GM18870 (cell line): ENCODE data around the gene PATJ.
"Not testable (repeated sequence)": the region's sequence is repeated elsewhere in the genome, so short reads cannot be mapped to it uniquely, and the experiment has no call there.

ENCODE experiments used
- ATAC-seq: cut with Tn5 transposase; IDR thresholded peaks from one replicate; pipeline ENCODE4 v1.9.1; 2021; ENCODE audit warnings: moderate library complexity; ENCODE audit not compliant: unreplicated experiment

PATJ gene

DNA sequence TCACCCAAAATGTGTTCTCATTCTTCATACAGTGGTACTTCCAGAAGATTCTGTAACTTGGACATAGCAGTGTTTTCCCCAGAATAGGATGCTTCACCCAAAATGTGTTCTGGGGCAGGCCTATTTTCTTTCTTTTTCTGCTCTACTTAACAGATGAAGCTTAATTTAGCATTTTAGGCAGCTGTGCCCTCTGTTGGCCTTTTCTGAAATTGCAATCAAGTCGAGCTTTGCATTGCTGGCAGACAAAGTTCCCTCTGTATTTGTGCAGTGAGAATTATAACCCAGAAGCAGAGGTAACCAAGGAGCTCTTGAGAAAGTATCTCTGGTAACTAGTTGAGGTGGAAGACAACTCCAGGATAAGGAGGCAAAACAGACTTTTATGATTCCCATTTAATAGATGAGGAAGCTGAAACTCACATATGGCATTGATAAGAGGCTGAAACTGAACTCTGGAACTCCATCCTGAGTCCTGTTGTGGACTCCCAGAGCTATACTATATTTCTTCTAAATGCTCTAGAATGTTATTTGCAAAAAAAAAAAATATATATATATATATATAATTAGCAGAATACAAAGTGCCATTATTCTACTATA, 402.1 kb downstream of the PATJ start:
- peak; percentile 50 for ATAC-seq

DNA sequence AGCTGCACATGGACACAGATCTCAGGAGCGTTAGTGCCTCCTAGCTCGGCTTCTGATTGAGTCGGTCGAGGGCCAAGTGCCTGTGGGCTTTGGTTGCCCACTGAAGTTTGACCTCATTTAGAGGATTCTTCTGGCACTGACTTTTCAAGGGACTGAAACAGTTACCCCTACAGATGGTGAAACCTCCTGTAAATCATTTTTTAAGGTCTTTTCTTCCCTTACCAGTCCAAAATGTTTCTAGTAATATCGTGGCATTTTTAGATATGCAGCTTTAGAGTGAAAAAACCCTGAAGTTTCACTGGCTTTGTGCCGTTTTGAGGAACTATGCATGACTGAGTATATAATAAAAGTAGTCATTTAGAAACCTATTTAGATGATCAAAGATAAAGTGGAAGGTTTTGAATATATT, 417.7 kb downstream of the PATJ start:
- no peak for ATAC-seq

DNA sequence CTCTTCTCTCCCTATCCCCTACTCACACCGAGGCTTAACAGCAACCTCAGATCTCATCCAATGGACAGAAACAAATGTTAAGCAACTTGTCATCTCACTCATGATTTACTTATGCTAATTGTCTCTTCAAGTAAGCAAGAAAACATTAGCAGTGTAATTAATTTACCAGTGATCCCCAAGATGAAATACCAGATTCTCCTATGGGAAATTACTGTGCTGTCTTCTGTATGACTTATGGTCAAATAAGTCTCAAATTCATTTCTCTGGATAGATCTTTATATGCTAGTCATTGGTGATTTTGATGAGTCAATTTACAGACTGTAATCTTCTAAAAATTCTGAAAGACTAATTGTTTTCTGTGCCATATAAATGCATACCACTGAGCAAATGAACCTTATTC, 419.4 kb downstream of the PATJ start:
- ATAC-seq = no peak

DNA sequence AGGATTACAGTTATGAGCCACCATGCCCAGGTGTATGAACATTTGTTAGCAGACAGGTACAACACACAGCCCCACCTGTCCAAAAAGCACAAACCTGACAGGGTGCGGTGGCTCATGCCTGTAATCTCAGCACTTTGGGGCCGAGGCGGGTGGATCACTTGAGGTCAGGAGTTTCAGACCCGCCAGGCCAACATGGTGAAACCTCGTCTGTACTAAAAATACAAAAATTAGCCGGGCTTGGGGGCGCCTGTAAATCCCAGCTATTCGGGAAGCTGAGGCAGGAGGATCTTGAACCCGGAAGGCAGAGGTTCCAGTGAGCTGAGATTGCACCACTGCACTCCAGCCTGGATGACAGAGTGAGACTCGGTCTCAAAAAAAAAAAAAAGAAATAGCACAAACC, 428.1 kb downstream of the PATJ start:
- ATAC-seq = not testable (repeated sequence)

DNA sequence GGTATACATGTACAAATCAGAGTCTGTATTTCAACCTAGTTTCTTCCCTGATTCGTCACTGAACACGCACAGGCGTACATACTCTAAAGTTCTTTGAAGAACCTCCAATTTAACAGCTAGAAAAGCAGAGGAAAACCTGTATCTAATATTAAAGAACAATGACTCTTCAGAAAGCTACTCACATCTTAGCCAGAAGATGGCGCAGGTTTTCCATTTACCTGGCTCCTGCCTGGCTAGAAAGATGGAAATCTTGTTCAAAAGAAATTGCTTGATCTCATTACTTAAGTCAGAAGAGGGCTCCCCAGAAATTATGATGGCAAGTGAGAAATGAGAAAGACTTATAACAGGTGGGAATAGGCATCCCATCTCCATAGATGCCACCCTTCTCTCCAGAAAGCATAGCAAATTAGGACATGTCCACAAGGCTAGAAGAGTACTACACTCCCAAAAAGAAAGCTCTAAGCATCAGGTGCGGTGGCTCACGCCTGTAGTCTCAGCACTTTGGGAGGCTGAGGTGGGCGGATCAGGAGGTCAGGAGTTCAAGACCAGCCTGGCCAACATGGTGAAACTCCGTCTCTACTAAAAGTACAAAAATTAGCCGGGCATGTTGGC, 433.4 kb downstream of the PATJ start:
- ATAC-seq = no peak

DNA sequence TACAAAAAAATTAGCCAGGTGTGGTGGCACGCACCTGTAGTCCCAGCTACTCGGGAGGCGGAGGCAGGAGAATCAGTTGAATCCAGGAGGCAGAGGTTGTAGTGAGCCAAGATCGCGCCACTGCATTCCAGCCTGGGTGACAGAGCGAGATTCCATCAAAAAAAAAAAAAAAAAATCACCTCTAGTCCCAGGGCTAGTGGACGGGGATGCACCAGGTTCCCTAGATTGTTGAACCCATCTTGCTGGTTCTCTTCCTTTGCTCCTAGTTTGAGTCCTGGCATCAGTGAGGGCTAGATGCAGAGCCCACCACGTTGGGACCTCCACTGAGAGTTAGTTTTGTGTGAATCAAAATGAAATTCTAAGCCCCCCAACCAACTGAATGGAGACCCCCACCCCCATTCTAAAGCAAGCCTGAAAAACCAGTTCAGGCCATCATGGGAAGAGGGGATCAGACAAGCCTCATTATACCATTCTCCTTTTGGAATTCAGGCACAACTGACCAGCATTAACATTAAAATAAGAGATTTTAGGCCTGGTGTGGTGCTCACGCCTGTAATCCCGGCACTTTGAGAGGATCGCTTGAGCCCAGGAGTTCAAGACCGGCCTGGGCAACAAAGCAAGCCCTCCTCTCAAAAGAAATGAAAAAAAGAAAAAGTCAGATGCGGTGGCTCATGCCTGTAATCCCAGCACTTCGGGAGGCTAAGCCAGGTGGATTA, 434.5 kb downstream of the PATJ start:
- ATAC-seq = no peak

DNA sequence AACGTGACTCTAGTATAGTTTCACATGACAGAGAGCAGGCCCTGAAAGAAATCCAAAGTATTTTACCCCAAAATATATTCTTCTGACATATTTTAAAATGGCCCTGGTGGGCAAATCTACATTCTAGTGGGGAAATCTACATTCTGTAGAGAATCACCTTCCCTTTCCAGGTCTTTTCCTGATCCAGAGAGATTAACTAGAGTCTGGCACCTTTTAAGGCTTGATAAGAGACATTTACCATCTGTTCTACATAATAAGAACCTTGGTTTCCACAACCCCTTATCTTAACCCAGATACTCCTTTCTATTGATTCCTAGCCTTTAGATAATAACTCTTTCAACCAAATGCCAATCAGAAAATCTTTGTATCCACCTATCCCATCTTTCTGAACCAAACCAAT, 435.3 kb downstream of the PATJ start:
- ATAC-seq = no peak

DNA sequence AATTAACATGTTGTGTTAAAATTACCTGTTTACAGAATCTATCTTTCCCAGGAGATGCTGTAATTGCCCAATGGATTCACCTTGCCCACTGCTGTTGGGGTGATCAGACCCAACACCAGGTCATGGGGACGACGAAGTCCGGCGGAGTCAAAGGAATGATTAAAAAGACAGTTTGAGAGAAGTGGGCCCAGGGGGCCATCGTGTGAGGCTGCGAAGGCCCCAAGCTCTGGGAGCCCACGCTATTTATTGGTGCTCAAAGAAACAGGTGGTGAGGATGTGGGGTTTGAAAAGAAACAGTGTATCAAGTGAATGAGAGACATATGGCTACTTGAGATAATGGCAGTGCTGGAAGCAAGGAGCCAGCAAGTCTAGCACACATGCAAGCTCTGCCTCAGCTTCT, 436.1 kb downstream of the PATJ start:
- ATAC-seq = no peak

DNA sequence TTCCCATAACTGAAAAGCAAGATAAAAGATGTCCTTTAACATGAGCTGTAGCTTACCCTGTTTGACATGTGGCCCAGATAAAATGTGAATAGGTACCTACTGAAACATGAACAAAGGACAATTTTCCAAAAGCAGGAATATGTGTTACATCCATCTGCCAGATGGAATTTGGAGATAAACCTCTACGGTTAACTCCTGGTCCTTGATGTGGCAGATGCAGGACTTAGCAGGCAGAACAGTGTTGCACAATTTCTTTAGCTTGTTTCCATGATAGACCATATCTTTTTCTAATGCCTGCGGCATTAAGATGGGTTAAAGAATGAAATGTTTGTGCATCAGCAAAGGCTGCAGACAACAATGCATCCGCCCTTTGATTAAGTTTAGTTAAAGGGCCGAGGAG, 437.8 kb downstream of the PATJ start:
- not testable (repeated sequence) for ATAC-seq

DNA sequence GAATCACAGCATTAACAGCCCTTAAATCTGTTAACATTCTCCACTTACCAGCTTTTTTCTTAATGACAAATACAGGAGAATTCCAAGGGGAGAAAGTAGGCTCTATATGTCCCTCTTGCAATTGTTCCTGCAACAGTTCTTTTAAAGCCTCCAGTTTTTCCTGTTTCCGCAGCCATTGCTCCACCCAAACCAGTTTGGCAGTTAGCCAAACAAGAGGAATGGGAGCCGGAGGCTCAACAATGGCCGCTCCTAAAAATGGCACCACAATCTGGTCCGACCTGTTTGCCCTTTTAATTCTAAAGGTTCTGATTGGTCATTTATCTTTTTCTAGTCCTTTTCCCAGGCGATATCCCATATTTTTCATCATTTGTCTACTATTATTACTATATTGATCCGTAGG, 438.4 kb downstream of the PATJ start:
- no peak for ATAC-seq

DNA sequence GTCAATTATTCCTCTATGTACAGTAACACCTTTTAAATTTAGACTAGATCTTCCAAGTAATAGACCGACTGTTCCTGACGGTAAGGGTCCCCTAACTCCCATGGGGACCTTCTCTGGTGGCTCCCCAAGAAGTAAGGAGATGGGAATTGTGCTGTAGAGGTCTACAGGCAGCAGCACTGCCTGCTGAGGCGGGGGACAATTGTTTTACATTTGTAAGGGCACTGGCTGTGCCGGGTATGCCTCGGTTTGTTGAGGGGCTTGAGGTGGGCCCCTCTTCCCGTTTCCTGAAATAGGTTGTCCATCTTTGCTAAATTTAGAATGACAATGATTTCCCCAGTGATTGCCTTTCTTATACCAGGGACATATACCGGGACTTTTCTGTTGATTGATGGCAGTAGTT, 439.3 kb downstream of the PATJ start:
- ATAC-seq = no peak

DNA sequence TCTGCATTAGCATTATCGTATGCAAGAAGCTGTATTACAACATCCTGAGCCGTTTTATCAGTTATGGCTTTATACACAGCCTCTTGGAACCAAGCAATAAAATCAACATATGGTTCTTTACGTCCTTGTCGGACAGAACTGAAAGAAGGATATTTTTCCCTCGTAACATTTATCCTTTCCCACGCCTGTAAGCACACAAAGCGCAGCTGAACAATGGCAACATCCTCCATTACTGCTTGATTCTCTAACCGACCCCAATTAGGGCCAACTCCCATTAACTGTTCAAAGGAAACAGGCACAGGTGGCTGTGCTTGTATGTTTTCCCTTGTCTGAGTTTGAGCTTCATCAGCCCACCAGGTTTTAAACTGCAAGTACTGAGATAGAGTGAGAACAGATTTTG, 439.9 kb downstream of the PATJ start:
- not testable (repeated sequence) for ATAC-seq

DNA sequence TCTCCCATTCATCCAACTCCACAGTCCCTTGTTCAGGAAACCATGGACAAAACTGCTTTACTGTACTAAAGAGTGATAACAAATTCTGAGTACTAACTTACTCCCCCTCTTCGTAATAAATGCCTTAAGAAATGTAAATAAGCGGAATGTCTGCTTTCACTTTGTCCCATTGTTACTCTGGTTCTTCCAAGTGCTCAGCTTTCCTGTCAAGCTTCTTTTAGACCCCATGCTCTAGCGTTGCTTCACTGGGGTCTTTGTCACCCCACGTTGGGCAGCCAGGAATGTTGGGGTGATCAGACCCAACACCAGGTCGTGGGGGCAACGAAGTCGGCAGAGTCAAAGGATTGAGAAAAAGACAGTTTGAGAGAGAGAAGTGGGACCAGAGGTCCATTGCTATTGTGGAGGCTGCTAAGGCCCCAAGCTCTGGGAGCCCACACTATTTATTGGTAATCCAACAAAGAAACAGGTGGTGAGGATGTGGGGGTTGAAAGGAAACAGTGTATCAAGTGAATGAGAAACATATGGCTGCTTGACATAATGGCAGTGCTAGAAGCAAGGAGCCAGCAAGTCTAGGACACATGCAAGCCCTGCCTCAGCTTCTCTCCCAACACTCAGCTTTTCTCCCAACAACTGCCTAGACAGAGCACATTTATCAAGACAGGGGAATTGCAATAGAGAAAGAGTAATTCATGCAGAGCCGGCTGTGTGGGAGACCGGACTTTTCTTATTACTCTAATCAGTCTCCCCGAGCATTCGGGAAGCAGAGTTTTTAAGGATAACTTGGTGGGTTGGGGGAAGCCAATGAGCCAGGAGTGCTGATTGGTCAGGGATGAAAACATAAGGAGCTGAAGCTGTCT, 441.1 kb downstream of the PATJ start:
- ATAC-seq = not testable (repeated sequence)

DNA sequence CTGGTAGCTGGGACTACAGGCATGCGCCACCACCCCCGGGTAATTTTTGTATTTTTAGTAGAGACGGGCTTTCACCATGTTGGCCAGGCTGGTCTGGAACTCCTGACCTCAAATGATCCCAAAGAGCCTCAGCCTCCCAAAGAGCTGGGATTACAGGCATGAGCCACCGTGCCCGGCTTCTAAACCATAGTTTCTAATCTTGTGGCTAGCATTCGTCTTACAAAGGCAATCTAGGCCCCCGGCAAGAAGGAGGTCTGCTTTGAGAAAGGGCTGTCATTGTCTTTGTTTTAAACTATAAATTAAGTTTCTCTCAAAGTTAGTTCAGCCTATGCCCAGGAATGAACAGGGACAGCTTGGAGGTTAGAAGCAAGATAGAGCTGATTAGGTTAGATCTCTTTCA, 442.1 kb downstream of the PATJ start:
- no peak for ATAC-seq

DNA sequence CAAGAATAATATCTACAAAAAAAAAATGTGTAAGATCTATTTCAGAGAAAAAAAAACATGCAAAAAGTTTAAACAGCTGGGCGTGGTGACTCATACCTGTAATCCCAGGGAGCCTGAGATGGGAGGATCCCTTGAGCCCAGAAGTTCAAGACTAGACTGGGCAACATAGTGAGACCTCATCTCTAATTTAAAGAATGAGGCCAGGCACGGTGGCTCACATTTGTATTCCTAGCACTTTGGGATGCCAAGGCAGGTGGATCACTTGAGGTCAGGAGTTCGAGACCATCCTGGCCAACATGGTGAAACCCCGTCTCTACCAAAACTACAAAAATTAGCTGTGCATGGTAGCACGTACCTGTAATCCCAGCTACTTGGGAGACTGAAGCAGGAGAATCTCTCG, 443.0 kb downstream of the PATJ start:
- not testable (repeated sequence) for ATAC-seq

DNA sequence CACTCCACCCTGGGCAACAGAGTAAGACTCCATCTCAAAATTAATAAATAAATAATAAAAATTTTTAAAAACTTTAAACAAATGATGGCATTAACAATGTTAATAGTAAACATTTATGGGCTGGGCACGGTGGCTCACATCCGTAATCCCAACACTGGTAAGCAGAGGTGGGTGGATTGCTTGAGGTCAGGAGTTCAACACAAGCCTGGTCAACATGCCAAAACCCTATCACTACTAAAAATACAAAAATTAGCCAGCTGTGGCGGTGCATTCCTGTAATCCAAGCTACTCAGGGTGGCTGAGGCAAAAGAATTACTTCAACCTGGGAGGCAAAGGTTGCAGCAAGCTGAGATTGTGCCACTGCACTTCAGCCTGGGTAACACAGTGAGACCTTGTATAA, 443.4 kb downstream of the PATJ start:
- no peak for ATAC-seq

DNA sequence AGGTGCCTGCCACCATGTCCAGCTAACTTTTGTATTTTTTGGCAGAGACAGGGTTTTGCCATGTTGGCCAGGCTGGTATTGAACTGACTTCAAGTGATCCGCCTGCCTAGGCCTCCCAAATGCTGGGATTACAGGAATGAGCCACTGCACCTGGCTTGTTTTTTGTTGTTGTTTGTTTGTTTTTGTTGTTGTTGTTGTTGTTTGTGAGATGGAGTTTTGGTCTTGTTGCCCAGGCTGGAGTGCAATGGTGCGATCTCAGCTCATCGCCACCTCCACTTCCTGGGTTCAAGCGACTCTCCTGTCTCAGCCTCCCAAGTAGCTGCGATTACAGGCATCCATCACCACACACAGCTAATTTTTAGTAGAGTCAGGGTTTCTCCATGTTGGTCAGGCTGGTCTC, 445.3 kb downstream of the PATJ start:
- no peak for ATAC-seq

DNA sequence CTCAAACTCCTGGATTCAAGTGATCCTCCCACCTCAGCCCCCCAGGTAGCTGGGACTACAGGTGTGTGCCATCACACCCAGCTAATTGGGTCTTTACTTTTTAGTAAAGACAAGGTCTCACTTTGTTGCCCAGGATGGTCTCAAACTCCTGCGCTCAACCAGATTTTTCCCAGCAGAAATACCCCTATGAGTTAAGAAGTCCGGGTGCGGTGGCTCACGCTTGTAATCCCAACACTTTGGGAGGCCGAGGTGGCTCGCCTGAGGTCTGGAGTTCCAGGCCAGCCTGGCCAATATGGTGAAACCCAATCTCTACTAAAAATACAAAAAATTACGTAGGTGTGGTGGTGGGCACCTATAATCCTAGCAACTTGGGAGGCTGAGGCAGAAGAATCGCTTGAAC, 445.8 kb downstream of the PATJ start:
- ATAC-seq = no peak

DNA sequence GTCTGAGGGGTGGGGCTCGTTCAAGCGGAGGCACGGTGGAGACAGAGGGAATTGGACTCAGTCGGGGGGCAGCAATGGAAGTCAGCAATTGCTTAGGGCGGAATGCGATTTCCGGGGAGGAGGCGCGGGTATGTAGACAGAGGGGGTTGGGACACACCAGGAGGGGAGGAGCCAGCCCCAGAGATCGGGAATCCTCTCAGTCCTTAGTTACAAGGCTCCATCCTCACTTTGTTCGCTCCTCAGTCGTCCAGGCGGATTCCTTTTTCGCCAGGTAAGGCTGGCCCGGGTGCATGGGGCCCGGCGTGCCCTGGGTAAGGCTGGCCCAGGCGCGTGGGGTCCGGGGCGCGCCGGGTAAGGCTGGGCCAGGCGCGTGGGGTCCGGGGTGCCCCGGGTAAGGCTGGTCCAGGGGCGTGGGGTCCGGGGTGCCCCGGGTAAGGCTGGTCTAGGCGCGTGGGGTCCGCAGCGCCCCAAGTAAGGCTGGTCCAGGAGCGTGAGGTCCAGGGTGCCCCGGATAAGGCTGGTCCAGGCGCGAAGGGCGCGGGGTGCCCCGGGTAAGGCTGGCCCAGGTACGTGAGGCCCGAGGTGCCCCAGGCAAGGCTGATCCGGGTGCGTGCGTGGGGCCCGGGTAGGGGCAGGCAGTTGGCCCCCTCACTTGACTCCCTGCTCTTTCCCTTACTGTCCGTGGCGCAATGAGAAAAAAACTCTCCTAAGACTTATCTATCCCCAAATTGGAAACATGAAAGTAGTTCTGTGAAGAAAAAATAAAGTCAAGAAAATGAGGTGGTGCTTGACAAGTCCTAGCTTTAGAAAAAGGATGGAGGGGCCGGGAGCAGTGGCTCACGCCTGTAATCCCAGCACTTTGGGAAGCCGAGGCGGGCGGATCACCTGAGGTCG, 452.6 kb downstream of the PATJ start, which contains the start of gene L1TD1:
L1TD1 (plus strand) TSS at position 199 of the 894 bp plus-strand sequence. CDS start 11,780 bp downstream, outside the sequence.
- no peak for ATAC-seq

DNA sequence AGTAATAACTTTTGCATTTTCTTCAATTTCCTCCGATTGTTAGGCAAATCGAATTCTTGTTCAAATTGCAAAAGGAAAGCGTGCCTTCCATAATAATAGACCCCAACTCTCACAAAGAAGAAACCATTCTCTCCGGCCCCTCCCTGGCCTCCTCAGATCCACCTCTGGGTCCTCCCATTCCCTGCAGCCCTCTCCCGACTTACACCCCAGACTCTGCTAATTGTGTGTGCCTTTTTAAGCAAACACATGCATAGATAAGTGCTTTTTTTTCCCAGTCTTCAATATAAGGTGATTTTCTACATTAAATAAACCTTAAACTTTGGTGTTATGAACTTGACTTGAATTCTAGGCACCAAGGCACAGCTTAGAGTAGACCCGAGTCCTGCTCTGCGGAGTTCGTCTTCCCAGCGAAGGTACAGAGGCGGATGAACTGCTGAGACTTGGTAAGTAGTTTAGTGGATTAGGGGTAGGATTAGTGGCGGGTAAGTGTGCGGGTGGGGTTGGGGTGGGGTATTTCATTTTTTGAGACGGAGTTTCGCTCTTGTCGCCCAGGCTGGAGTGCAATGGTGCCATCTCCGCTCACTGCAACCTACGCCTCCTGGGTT, 453.9 kb downstream of the PATJ start:
- no peak for ATAC-seq
